Subcutaneous adipose tissue (tissue), 4 donors: ENCODE data around the gene DZIP1L. TPM values are rescaled to one million over a fixed set of nuclear protein-coding genes. Genes with fewer than 3 reads are reported as not detected.

ENCODE experiments used
- total RNA-seq, 4 donors: library from RNA; depleted of rRNA; stranded (reverse); fragments of >200 nt; gene quantifications; one replicate each; pipeline ENCODE4 v1.1.0, GENCODE V29; 2016
- TF ChIP-seq, protein P1 (sequence below): fragments of 450-650 bp; IDR thresholded peaks from one replicate; pipeline ENCODE4 v1.5.1; 2016; ENCODE audit warnings: low read depth, mild to moderate bottlenecking, control low read depth, antibody characterized with exemption, moderate library complexity

Gene DZIP1L
- total RNA-seq, 4 donors from 2014 or later: 11.9 to 33.3 (median 19.3) TPM

GRCh38 chr3:138089091-138089490, 26.3 kb downstream of the DZIP1L start:
- TF ChIP-seq, protein P1, sequence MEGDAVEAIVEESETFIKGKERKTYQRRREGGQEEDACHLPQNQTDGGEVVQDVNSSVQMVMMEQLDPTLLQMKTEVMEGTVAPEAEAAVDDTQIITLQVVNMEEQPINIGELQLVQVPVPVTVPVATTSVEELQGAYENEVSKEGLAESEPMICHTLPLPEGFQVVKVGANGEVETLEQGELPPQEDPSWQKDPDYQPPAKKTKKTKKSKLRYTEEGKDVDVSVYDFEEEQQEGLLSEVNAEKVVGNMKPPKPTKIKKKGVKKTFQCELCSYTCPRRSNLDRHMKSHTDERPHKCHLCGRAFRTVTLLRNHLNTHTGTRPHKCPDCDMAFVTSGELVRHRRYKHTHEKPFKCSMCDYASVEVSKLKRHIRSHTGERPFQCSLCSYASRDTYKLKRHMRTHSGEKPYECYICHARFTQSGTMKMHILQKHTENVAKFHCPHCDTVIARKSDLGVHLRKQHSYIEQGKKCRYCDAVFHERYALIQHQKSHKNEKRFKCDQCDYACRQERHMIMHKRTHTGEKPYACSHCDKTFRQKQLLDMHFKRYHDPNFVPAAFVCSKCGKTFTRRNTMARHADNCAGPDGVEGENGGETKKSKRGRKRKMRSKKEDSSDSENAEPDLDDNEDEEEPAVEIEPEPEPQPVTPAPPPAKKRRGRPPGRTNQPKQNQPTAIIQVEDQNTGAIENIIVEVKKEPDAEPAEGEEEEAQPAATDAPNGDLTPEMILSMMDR: no peak

DNA sequence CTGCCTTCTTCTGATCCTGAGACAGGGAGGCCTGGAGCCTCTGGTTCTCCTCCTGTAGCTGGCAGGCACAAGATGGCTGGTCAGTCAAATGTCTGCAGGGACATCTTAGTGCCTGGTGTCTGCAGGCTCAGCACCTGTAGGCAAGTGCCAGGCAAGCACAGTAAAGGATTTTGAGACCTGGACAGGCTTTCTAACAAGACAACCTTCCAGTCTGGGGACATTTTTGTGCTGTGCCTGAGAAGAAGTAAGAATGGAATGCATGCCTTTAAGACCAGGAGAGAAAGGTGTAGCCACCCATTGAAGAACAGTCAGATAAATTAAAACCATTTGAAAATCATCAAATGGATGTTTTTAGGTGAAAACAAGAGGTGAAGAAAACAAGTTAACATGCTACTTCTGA, 31.2 kb downstream of the DZIP1L start:
- TF ChIP-seq, protein P1: no peak

DNA sequence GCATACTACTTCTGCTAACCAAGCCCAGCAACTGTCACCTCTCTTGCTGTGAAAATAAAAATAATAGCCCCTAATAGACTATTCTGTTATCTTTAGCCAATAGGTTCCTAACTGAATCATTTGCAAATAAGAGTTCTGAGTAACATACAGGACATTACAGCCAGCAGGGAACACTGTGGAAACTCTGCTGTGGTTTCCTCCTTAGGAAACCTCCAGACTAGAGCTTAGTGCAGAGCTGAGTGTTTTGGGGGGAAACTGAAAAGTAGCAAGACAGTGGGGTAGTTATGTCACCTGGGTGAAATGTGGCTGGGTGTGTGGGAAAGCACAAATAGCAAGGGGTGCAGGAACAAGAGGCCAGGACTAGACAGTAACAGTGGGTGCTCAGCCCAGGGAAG, 32.4 kb downstream of the DZIP1L start:
- TF ChIP-seq, protein P1: no peak

- TF ChIP-seq, protein P1: no peak
Observed at GRCh38 chr3:138082085-138082991, 33.1 kb downstream of the DZIP1L start.

DNA sequence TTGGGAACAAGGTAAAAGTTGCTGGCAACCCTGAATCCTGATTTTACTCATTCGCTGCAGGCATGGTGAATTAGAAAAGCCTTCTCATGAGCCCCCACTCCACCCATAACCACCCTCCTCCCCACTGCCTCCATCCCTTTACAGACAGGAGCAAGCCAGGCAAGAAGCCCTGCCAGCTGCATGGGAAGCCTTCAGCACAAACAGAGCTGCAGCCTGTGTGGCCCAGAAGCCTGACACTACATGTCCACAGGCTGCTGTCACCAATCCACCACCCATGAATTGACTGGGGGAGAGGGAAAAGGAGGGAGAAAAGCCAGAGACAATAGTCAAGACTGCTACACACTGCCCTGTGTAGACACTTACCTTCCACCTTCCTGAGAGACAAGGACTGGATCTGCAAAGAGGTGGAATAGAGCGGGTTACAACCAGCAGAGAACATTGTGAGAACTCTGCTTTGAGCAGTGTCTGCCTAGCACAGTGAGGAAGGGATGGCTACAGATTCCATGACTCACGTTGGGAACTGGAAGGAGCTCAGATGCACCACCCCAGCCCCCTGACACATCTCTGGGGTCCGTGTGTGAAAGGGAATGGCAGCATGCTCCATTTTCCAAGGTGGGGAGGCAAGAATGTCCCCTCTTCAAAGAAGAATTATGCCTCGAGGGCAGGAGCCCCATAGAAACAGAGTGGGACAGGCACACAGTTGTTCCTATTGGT, 33.9 kb downstream of the DZIP1L start:
- TF ChIP-seq, protein P1: no peak

- TF ChIP-seq, protein P1: no peak
Observed at GRCh38 chr3:138079901-138080300, 35.5 kb downstream of the DZIP1L start.

- TF ChIP-seq, protein P1: no peak
Observed at GRCh38 chr3:138078901-138079344, 36.5 kb downstream of the DZIP1L start.
